Purkinje cell (primary cell): ENCODE data around the gene CUL3. TPM values are rescaled to one million over a fixed set of nuclear protein-coding genes. Genes with fewer than 3 reads are reported as not detected.

Source experiments
- polyA plus RNA-seq: library from polyadenylated mRNA; unstranded; fragments of >200 nt; fragmentation: Nextera tagmentation; gene quantifications from 2 replicates; pipeline ENCODE4 v1.2.1, GENCODE V29; 2014

The CUL3 gene
- polyA plus RNA-seq, result 169 and 185 TPM in 2 replicates

DNA sequence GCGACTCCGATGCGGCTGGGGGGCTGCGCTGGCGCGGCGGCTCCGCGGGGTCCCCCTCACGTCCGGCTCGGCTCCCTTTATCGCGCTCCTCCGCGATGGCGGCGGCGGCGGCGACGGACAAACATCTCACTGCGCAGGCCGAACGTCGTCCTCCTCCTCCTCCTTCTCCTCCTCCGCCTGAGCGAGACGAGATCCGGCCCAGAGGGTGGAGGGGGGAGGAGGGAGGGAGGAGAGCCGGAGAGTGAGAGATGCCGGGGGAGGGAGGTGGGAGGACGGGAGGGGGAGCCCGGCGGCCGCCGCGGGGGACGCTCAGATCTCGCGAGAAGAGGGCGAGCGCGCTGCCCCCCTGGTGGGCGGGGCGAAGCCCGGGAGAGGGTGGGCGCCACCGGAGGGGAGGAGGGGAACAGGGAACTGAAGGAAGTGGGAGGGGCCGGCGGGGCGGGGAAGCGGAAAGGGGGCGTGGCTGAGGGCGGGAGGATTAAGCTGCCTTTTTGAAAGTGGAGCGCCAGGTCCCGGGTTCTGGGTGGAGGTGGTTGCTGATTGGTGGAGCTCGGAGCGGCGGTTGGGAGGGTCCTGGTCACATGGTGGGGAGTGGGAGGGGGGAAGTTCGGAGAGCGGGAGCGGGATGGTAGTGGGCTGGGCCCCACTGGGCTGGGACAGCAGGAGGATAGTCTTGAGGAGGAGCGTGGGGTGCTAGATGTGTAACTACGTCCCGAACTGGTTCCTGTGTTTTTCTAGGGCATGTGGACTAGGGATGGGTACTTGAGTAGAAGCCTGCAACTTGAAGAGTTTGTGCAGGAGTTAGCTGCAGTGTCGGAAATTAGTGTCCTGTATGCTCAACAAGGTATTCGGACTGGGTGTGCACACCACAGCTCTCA is at the start of gene CUL3:
CUL3 (minus strand) TSS at position 153 of the 878 bp plus-strand sequence. CDS start 354 bp downstream, outside the sequence.

Other genes starting within 250 kb of the CUL3 start
- 2.5 and 2.8 TPM in 2 replicates for gene FAM124B, start 183.3 kb downstream of the CUL3 start, polyA plus RNA-seq
- gene CCDC195, start 131.0 kb upstream of the CUL3 start, polyA plus RNA-seq, result not detected in 2 replicates